ENCODE data around the gene STOML1. TPM values are rescaled to one million over a fixed set of nuclear protein-coding genes. Genes with fewer than 3 reads are reported as not detected.

The STOML1 gene
- total and polyA plus RNA-seq, 9 of the 15 experiments (the other 6 are each of a cell fraction or from before 2014, with no cell fraction given): 0.25 to 9.7 (median 4.6) TPM

GRCh38 chr15:73991726-73992593 lies at the start of gene STOML1 (continued):
- peak in 1 of 2 experiments; percentile 15; a peak in 1 of 4 replicates for TF ChIP-seq SRF (CRISPR knock-in tag; IDR thresholded peaks at IDR 0.05)
- no peak for TF ChIP-seq USF1 (CRISPR knock-in tag; IDR thresholded peaks at IDR 0.05)
- no peak for TF ChIP-seq ZNF316 (IDR thresholded peaks at IDR 0.05)
- TF ChIP-seq CBFA2T2 (conservative IDR thresholded peaks at IDR 0.05): peak; percentile 78
- TF ChIP-seq CGGBP1 (CRISPR knock-in tag; IDR thresholded peaks at IDR 0.05): no peak
- no peak for TF ChIP-seq ZNF224 (CRISPR knock-in tag; IDR thresholded peaks at IDR 0.05)
- no peak for TF ChIP-seq ZNF764 (CRISPR knock-in tag; IDR thresholded peaks at IDR 0.05; ENCODE audit: low read depth)
- TF ChIP-seq ZKSCAN3 (CRISPR knock-in tag; IDR thresholded peaks at IDR 0.05): no peak
- peak; percentile 70 for TF ChIP-seq POLR2A (conservative IDR thresholded peaks at IDR 0.05)

GRCh38 chr15:74041311-74041756 lies 49.2 kb upstream of the STOML1 start:
- no peak overlapping the region for H3K9ac ChIP-seq (ENCODE audit: insufficient read depth in 1 of 2, low read depth in 2 of 2, low read length in 2 of 2)
- no peak for TF ChIP-seq ZNF778 (CRISPR knock-in tag; IDR thresholded peaks at IDR 0.05)
- TF ChIP-seq DNMT1 (IDR thresholded peaks at IDR 0.05): no peak
- no peak for TF ChIP-seq DIDO1 (tag; IDR thresholded peaks at IDR 0.05; ENCODE audit: low read depth)
- no peak for TF ChIP-seq POLR2H (tag; IDR thresholded peaks at IDR 0.05; ENCODE audit: low read depth)
- no peak for TF ChIP-seq POLR2G (IDR thresholded peaks at IDR 0.05; ENCODE audit: low read depth, low read length)
- no peak for TF ChIP-seq MEF2D (tag; conservative IDR thresholded peaks at IDR 0.05; ENCODE audit: low read depth)
- TF ChIP-seq KDM4B (IDR thresholded peaks at IDR 0.05; ENCODE audit: borderline replicate concordance in 2 of 2, low read depth in 1 of 2): no peak
- no peak for TF ChIP-seq GTF2E2 (tag; IDR thresholded peaks at IDR 0.05)
- no peak for TF ChIP-seq KAT8 (IDR thresholded peaks at IDR 0.05; ENCODE audit: low read depth)
- no peak for ATAC-seq
- H3K4me1 ChIP-seq (replicated peaks in 1 of 2; ENCODE audit: control insufficient read depth in 2 of 2, insufficient read depth in 2 of 2, low read length in 2 of 2): peaks cover 0 to 16% of the 10 kb centered on the region in 2 experiments; a peak in 3 of 5 replicates
- peaks cover 0 to 29% of the 10 kb centered on the region in 2 experiments; a peak in 3 of 5 replicates for H3K27me3 ChIP-seq (ENCODE audit: control insufficient read depth in 2 of 2, insufficient read depth in 2 of 2, low read length in 2 of 2)
- H3K9me1 ChIP-seq (ENCODE audit: control insufficient read depth, insufficient read depth, low read length): no peaks in the 10 kb centered on the region
- peak in 1 of 4 experiments; percentile 2 for DNase-seq (ENCODE audit: extremely low read depth in 1 of 4, low spot score in 3 of 4)
- in situ Hi-C loops (cut with MboI): no loop called here
- ChIA-PET POLR2A (interaction anchor here (0.6 to 1.3 kb wide), 2 partner anchors 11 to 158 kb away, joined by 4 read pairs; no protein-coding TSS in a partner anchor), CTCF (ENCODE audit: low intra/inter-chr PET ratio) (no interaction called here)
- H3K4me3 ChIP-seq: no peak overlapping the region
- no peak for FAIRE-seq
- no peak overlapping the region for H2AFZ ChIP-seq (ENCODE audit: low read depth, low read length)
- peaks cover 8% of the 10 kb centered on the region; the same call in 1 of the 3 replicates for H3K36me3 ChIP-seq (ENCODE audit: control insufficient read depth, insufficient read depth, low read length)
- H4K20me1 ChIP-seq (replicated peaks; ENCODE audit: control insufficient read depth, insufficient read depth, low read length): peaks cover 32% of the 10 kb centered on the region
- intact Hi-C loops (cut with micrococcal nuclease): no loop called here
- no peaks in the 10 kb centered on the region for H3K9me3 ChIP-seq (replicated peaks; ENCODE audit: control insufficient read depth, insufficient read depth, low read depth, low read length)
- no TSS peak for BruUV-seq (replicated peaks)
- 13% methylated on average over 10 of the region's 10 CpGs for WGBS (ENCODE audit: insufficient coverage, low coverage, missing lambda C conversion rate)
- no peaks in the 10 kb centered on the region for H3K79me2 ChIP-seq (ENCODE audit: control insufficient read depth, insufficient read depth, low read length)
- no peak overlapping the region for H3K27ac ChIP-seq (ENCODE audit: extremely low read depth, low read depth, low read length)
- no peak overlapping the region for H3K4me2 ChIP-seq (ENCODE audit: insufficient read depth, low read length)
